OCI-LY7 (cell line): ENCODE measurements around the gene GFI1. TPM values are rescaled to one million over a fixed set of nuclear protein-coding genes. Genes with fewer than 3 reads are reported as not detected.

Experiments
- BruUV-seq: library from RNA; stranded (reverse); fragments of 400-500 nt; replicated peaks from 2 replicates; lab custom pipeline; 2021; lab: Mats Ljungman, UMichigan
- CTCF ChIA-PET: fragments of 300-600 bp; sonication (Branson Sonifier 250); formaldehyde crosslinking; loops from one replicate; lab custom pipeline; 2022; ENCODE audit warnings: antibody characterized with exemption; ENCODE audit not compliant: unreplicated experiment; lab: Charles Lee
- POLR2A ChIA-PET: fragments of 300-600 bp; sonication (Branson Sonifier 250); formaldehyde crosslinking; loops from one replicate; lab custom pipeline; 2022; ENCODE audit warnings: antibody characterized with exemption; lab: Charles Lee
- DNase-seq: peaks from one replicate; pipeline ENCODE4 v3.0.0-alpha.2; 2015; ENCODE audit warnings: low spot score
- H2AFZ ChIP-seq: fragments of 200-600 bp; sonication (generic), shearing (Covaris generic); 2 replicates; pipeline ENCODE4 v1.6.1; 2014; ENCODE audit warnings: mild to moderate bottlenecking, antibody characterized with exemption, low read length, moderate library complexity
- H3K27ac ChIP-seq: fragments of 200-600 bp; sonication (generic); 2 replicates; pipeline ENCODE4 v1.5.1; 2014; ENCODE audit warnings: mixed run types, low read depth, mild to moderate bottlenecking, moderate library complexity, low read length, inconsistent platforms; ENCODE audit not compliant: poor library complexity, severe bottlenecking
- H3K36me3 ChIP-seq: fragments of 200-600 bp; sonication (generic); 2 replicates; pipeline ENCODE4 v1.6.1; 2014; ENCODE audit warnings: mild to moderate bottlenecking, antibody characterized with exemption, low read length, moderate library complexity, mixed read lengths; ENCODE audit not compliant: insufficient read depth
- H3K4me1 ChIP-seq: fragments of 200-600 bp; sonication (generic); 2 replicates; pipeline ENCODE4 v1.5.1; 2014; ENCODE audit warnings: mild to moderate bottlenecking, low read length; ENCODE audit not compliant: insufficient read depth, poor library complexity, severe bottlenecking
- H3K4me2 ChIP-seq: fragments of 200-600 bp; sonication (generic); 2 replicates; pipeline ENCODE4 v1.6.1; 2014; ENCODE audit warnings: mild to moderate bottlenecking, low read length
- H3K4me3 ChIP-seq: fragments of 200-600 bp; sonication (generic); 2 replicates; pipeline ENCODE4 v1.5.1; 2014; ENCODE audit warnings: mild to moderate bottlenecking, low read depth, low read length; ENCODE audit not compliant: poor library complexity, severe bottlenecking
- H3K79me2 ChIP-seq: fragments of 200-600 bp; sonication (generic); 2 replicates; pipeline ENCODE4 v1.6.1; 2016; ENCODE audit warnings: low read depth, mild to moderate bottlenecking, low read length, moderate library complexity, mixed read lengths; ENCODE audit not compliant: insufficient read depth
- H3K9me2 ChIP-seq: fragments of 200-600 bp; sonication (generic); 2 replicates; pipeline ENCODE4 v1.6.1; 2016; ENCODE audit warnings: mild to moderate bottlenecking, low read length, mixed read lengths; ENCODE audit not compliant: insufficient read depth
- H3K9me3 ChIP-seq: fragments of 200-600 bp; sonication (generic); 2 replicates; pipeline ENCODE4 v1.6.1; 2014; ENCODE audit warnings: mild to moderate bottlenecking, mixed run types, low read length, mixed read lengths
- H4K20me1 ChIP-seq: fragments of 200-600 bp; sonication (generic); 2 replicates; pipeline ENCODE4 v1.6.1; 2014; ENCODE audit warnings: mild to moderate bottlenecking, antibody characterized with exemption, low read length, moderate library complexity, mixed read lengths; ENCODE audit not compliant: insufficient read depth
- EZH2phosphoT487 ChIP-seq: fragments of 200-600 bp; sonication (generic); IDR thresholded peaks from 2 replicates; pipeline ENCODE4 v1.6.1; 2018; ENCODE audit warnings: low read depth, borderline replicate concordance, mild to moderate bottlenecking, mixed run types, antibody characterized with exemption, low read length, moderate library complexity, mixed read lengths
- intact Hi-C: fragments of 100-400 bp; cut with micrococcal nuclease; formaldehyde crosslinking; loops from one replicate; pipeline ENCODE4 v1.10.0; 2022; ENCODE audit not compliant: unreplicated experiment
- total RNA-seq, 2 experiments: library from RNA; depleted of rRNA in 1 of 2; stranded (reverse); fragments of >200 nt in 1 of 2; shearing (Covaris generic) in 1 of 2; gene quantifications; 2 replicates each; pipeline ENCODE4 v1.2.3, GENCODE V29; 2014 to 2022
- TF ChIP-seq, protein P1 (sequence below): fragments of 200-600 bp; sonication (generic); conservative IDR thresholded peaks from 2 replicates; pipeline ENCODE4 v1.5.1; 2014; ENCODE audit warnings: mild to moderate bottlenecking, antibody characterized with exemption, low read length, moderate library complexity, mixed read lengths

The GFI1 gene
- total RNA-seq, 2 experiments from 2014 or later: 0.30 to 0.50 TPM

DNA sequence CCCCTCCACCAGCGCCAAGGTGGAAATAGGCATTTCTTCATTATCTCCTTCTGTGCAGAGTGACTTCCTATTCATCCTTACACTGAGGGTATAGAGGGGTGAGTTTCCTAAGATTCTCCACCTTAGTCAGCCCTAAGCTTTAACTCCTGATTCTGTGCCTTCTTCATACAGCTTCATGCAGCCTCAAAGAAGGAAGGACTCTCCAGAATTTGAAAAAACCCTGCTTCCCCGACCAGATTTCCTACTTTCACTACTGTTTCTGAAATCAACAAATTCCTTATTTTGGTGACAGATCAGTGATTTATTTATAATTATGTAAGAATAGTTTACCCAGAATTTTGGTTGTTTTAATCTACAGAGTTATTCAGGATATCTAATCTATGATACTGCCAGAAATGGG, 28.6 kb downstream of the GFI1 start:
- H3K4me2 ChIP-seq: no peak overlapping the region
- H3K79me2 ChIP-seq: no peaks in the 10 kb centered on the region
- H4K20me1 ChIP-seq: no peaks in the 10 kb centered on the region
- H3K9me3 ChIP-seq: no peaks in the 10 kb centered on the region
- ChIA-PET CTCF (no interaction called here), POLR2A (no interaction called here)
- no peak for DNase-seq
- no peak overlapping the region for H2AFZ ChIP-seq
- H3K4me1 ChIP-seq: no peaks in the 10 kb centered on the region
- TF ChIP-seq EZH2phosphoT487: no peak
- TF ChIP-seq, protein P1, sequence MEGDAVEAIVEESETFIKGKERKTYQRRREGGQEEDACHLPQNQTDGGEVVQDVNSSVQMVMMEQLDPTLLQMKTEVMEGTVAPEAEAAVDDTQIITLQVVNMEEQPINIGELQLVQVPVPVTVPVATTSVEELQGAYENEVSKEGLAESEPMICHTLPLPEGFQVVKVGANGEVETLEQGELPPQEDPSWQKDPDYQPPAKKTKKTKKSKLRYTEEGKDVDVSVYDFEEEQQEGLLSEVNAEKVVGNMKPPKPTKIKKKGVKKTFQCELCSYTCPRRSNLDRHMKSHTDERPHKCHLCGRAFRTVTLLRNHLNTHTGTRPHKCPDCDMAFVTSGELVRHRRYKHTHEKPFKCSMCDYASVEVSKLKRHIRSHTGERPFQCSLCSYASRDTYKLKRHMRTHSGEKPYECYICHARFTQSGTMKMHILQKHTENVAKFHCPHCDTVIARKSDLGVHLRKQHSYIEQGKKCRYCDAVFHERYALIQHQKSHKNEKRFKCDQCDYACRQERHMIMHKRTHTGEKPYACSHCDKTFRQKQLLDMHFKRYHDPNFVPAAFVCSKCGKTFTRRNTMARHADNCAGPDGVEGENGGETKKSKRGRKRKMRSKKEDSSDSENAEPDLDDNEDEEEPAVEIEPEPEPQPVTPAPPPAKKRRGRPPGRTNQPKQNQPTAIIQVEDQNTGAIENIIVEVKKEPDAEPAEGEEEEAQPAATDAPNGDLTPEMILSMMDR: no peak
- H3K9me2 ChIP-seq: no peaks in the 10 kb centered on the region
- H3K36me3 ChIP-seq: no peaks in the 10 kb centered on the region
- no peak overlapping the region for H3K4me3 ChIP-seq
- no peak overlapping the region for H3K27ac ChIP-seq
- intact Hi-C loops: no loop called here
- no TSS peak for BruUV-seq

DNA sequence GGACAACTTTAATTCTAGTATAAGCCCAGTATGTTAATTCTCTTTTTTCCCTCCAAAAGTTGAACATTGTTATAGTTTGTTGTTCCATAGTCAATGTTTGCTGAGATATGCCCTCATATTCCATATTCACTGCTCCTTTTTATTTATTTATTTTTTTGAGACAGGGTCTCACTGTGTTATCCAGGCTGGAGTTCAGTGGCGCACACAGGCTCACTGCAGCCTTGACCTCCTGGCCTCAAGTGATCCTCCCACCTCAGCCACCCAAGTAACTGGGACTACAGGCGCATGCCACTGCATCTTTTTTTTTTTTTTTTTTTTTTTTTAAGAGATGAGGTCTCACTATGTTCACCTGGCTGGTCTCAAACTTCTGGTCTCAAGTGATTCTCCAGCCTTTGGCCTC, 38.7 kb downstream of the GFI1 start:
- TF ChIP-seq EZH2phosphoT487: no peak
- TF ChIP-seq, protein P1: no peak
- no peak overlapping the region for H3K4me3 ChIP-seq
- no peaks in the 10 kb centered on the region for H3K9me3 ChIP-seq
- ChIA-PET CTCF (no interaction called here), POLR2A (no interaction called here)
- no peak overlapping the region for H2AFZ ChIP-seq
- H4K20me1 ChIP-seq: no peaks in the 10 kb centered on the region
- DNase-seq: no peak
- no peaks in the 10 kb centered on the region for H3K36me3 ChIP-seq
- no peaks in the 10 kb centered on the region for H3K79me2 ChIP-seq
- H3K4me1 ChIP-seq: no peaks in the 10 kb centered on the region
- no peak overlapping the region for H3K27ac ChIP-seq
- no peaks in the 10 kb centered on the region for H3K9me2 ChIP-seq
- no peak overlapping the region for H3K4me2 ChIP-seq
- no TSS peak for BruUV-seq
- intact Hi-C loops: no loop called here

DNA sequence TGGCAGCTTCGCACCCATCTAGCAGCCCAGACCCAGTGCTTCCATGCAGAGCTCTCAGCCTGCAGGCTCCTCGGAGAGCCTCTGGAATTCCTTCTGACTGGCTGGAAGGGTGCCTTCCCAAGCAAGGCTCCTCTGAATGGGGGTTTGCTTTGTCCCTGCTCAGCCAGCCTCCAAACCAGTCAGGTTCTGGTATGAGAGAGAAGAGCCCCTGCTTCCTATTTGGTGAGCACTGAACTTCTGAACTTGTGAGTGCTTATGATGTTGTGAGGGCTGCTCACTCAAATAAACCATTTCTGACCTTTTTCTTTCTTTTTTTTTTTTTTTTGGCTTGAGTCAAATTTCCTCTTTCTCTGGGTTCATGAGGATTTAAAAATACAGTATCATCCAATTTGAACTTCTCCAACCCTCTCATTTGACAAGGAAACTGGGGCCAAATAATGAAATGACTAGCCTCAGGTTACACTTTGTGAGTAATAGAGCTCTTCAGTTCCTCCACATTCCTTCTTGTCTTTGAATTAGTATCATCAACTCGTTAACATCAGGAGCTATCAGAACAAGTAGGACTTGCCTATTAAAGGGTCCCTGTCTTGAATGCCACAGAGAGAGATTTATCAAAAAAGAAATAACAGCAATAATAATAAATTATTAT, 39.6 kb downstream of the GFI1 start:
- H3K4me3 ChIP-seq: no peak overlapping the region
- ChIA-PET CTCF (no interaction called here), POLR2A (no interaction called here)
- H4K20me1 ChIP-seq: no peaks in the 10 kb centered on the region
- H3K79me2 ChIP-seq: no peaks in the 10 kb centered on the region
- no peaks in the 10 kb centered on the region for H3K4me1 ChIP-seq
- DNase-seq: no peak
- no peaks in the 10 kb centered on the region for H3K9me3 ChIP-seq
- BruUV-seq: no TSS peak
- TF ChIP-seq, protein P1: no peak
- no peak for TF ChIP-seq EZH2phosphoT487
- H3K27ac ChIP-seq: no peak overlapping the region
- intact Hi-C loops: no loop called here
- no peaks in the 10 kb centered on the region for H3K9me2 ChIP-seq
- H2AFZ ChIP-seq: no peak overlapping the region
- H3K36me3 ChIP-seq: no peaks in the 10 kb centered on the region
- no peak overlapping the region for H3K4me2 ChIP-seq
